Thyroid gland (tissue), 4 donors: Measurements from ENCODE around the gene EDN2. TPM values are rescaled to one million over a fixed set of nuclear protein-coding genes. Genes with fewer than 3 reads are reported as not detected.
A peak's percentile ranks its signal among the peaks of the same experiment; 100 is the strongest.

Experiments
- DNase-seq, 2 donors: peaks; one replicate each; pipeline ENCODE4 v3.0.0-alpha.2; 2019
- H3K27ac ChIP-seq, 3 donors: fragments of 200-600 bp; sonication (generic); 1 replicate in 2 of 3; 2 replicates in 1 of 3; pipeline ENCODE4 v1.5.1; 2016 to 2019; ENCODE audit warnings: mild to moderate bottlenecking in 1 of 3, moderate library complexity in 1 of 3
- H3K27me3 ChIP-seq: fragments of 200-600 bp; sonication (generic); one replicate; pipeline ENCODE4 v1.5.1; 2019
- H3K36me3 ChIP-seq, 2 donors: fragments of 200-600 bp; sonication (generic); one replicate each; pipeline ENCODE4 v1.5.1; 2016 to 2019
- H3K4me1 ChIP-seq, 2 donors: fragments of 200-600 bp; sonication (generic); one replicate each; pipeline ENCODE4 v1.5.1; 2017 to 2019
- H3K4me3 ChIP-seq, 3 donors: fragments of 200-600 bp; sonication (generic); replicated peaks in 1 of 3; 1 replicate in 2 of 3; 2 replicates in 1 of 3; pipeline ENCODE4 v1.5.1; 2016; ENCODE audit warnings: mild to moderate bottlenecking in 1 of 3
- H3K9me3 ChIP-seq: fragments of 200-600 bp; sonication (generic); one replicate; pipeline ENCODE4 v1.5.1; 2017
- POLR2A ChIP-seq, 2 donors: fragments of 450-650 bp; IDR thresholded peaks; one replicate each; pipeline ENCODE4 v1.6.1; 2017; ENCODE audit warnings: antibody characterized with exemption in 2 of 2, mild to moderate bottlenecking in 2 of 2, moderate library complexity in 1 of 2
- WGBS, 2 donors: methylation state at CpG; one replicate each; pipeline ENCODE4 v1.1.5; 2017; 5-methylcytosine and 5-hydroxymethylcytosine counted together
- intact Hi-C: fragments of 100-400 bp; cut with DNase I; formaldehyde crosslinking; loops from one replicate; pipeline ENCODE4 v1.15.1; 2023
- total RNA-seq, 4 donors: library from RNA; depleted of rRNA; stranded (reverse); fragments of >200 nt; gene quantifications; one replicate each; pipeline ENCODE4 v1.2.3, GENCODE V29; 2016
- TF ChIP-seq, protein P1 (sequence below), 6 experiments: fragments of 200-600 bp in 3 of 6; fragments of 450-650 bp in 3 of 6; sonication (generic) in 3 of 6; IDR thresholded peaks; one replicate each; pipeline ENCODE4 v1.5.1; 2016 to 2019; ENCODE audit warnings: antibody characterized with exemption in 6 of 6, mild to moderate bottlenecking in 2 of 6, inconsistent platforms in 1 of 6, moderate library complexity in 1 of 6

Gene EDN2
- total RNA-seq, 4 donors from 2014 or later, result not detected

DNA sequence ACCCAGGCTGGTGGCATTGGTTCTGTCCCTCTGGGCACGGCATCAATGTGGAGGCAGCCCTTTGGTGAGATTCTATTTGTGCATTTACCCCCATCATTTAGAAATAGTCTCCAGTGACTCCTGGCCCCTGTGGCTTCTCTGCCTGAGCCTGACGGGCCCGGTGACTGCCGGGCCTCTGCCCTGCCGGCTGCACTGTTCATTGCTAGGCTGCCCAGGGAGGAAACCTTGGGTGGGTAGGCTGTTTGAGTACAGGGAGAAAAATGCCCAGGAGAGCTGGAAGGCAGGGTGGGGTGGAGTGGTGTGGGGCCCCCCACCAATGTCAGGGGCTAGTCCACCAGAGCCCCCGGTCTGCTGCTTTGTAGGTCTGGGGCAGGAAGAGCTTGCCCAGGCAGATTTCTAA is 23.4 kb upstream of the EDN2 start:
- H3K4me1 ChIP-seq, result peaks cover 6 to 16% of the 10 kb centered on the region in 2 donors
- no peak overlapping the region for H3K27ac ChIP-seq
- DNase-seq, result no peak
- no peaks in the 10 kb centered on the region for H3K27me3 ChIP-seq
- WGBS, 2 donors, result 86 to 92% methylated on average over 1 to 6 of the region's 6 CpGs
- intact Hi-C loops, result no loop called here
- H3K9me3 ChIP-seq, result no peaks in the 10 kb centered on the region
- no peak for TF ChIP-seq POLR2A (IDR thresholded peaks at IDR 0.05)
- TF ChIP-seq, protein P1, sequence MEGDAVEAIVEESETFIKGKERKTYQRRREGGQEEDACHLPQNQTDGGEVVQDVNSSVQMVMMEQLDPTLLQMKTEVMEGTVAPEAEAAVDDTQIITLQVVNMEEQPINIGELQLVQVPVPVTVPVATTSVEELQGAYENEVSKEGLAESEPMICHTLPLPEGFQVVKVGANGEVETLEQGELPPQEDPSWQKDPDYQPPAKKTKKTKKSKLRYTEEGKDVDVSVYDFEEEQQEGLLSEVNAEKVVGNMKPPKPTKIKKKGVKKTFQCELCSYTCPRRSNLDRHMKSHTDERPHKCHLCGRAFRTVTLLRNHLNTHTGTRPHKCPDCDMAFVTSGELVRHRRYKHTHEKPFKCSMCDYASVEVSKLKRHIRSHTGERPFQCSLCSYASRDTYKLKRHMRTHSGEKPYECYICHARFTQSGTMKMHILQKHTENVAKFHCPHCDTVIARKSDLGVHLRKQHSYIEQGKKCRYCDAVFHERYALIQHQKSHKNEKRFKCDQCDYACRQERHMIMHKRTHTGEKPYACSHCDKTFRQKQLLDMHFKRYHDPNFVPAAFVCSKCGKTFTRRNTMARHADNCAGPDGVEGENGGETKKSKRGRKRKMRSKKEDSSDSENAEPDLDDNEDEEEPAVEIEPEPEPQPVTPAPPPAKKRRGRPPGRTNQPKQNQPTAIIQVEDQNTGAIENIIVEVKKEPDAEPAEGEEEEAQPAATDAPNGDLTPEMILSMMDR (IDR thresholded peaks at IDR 0.05), result no peak
- no peaks in the 10 kb centered on the region for H3K36me3 ChIP-seq
- no peak overlapping the region for H3K4me3 ChIP-seq

DNA sequence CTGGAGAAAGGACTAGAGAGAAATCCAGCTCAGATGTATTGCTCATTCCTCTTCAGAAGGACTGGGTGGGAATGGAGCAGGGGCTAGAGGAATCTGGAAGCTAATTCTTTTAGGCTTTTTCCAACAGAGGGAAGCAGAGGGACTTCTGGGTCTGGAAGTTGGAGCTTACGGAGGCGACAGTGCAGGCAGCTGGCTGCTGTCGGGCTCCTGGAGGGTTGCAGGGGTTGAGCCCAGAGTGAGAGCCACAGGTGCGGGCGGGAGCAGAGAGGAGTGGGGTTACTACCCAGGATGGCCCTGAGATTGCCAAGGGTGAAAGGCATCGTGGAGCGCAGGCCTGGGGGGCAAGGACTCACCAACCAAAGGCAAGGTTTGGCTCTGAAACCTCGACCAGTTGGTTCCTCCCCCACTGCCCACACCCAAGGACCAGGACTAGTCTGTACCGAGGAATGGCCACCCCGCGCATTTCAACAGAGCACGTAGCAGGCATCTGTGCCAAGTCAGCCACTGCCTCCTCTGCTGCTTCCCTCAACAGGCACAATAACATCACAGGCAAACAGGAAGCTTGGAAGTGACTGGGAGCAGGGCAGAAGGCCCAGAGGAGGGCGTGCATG is 22.7 kb upstream of the EDN2 start:
- Histone ChIP-seq H3K4me1 (peaks cover 13 to 22% of the 10 kb centered on the region in 2 donors), H3K27ac (no peak overlapping the region), H3K9me3 (no peaks in the 10 kb centered on the region), H3K27me3 (no peaks in the 10 kb centered on the region), H3K4me3 (no peak overlapping the region), H3K36me3 (no peaks in the 10 kb centered on the region)
- TF ChIP-seq, protein P1 (IDR thresholded peaks at IDR 0.05), result no peak
- no peak for TF ChIP-seq POLR2A (IDR thresholded peaks at IDR 0.05)
- WGBS, 2 donors, result 82 to 84% methylated on average over 9 to 13 of the region's 13 CpGs
- intact Hi-C loops, result no loop called here
- DNase-seq, result no peak

DNA sequence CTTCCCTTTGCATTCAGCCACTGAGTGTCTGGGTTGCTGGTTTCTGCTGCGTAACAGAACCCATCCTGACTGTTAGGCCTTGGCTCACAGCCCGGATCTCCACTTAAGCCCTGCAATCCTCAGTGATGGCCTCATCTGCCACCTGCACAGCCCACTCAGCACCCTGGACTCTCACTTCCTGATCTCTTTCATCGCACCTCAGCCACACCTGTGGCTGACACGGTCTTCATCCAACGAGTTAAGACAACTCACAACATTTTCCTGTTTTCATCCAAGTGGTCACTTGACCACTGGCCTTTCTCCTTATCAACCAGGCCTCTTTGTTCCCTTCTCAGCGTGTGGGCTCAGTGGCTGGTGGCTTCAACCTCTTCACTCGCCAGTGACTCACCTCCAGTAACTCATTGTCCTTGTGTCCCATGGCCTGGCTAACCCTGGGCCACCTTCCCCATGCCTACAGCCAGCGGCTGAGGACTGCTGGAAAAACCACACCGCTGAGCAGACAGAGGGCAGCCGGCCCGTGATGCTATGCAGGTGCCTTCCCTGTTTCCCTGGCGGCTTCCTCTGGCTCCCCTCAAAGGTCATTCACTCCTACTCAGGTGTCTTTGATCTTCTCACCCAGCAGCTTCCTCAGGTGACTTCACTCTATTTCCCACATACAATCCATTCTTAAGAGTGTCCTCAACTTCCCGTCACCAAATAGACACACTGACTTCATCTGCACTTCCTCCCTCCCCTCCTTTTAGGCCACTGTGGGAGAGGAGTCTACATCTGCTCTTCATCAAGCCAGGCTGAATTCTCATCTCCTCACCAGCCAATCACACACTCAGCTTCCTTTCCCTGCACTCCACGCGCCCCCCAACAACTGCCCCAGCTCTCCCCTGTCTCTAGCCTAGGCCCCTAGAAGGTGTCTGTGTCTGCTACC is 19.9 kb upstream of the EDN2 start:
- 83 to 85% methylated on average over 15 of the region's 15 CpGs for WGBS, 2 donors
- Histone ChIP-seq H3K27me3 (no peaks in the 10 kb centered on the region), H3K36me3 (no peaks in the 10 kb centered on the region), H3K9me3 (no peaks in the 10 kb centered on the region), H3K4me3 (no peak overlapping the region), H3K27ac (no peak overlapping the region), H3K4me1 (peaks cover 23 to 50% of the 10 kb centered on the region in 2 donors)
- no peak for TF ChIP-seq POLR2A (IDR thresholded peaks at IDR 0.05)
- TF ChIP-seq, protein P1 (IDR thresholded peaks at IDR 0.05), result no peak
- DNase-seq, result peak; percentile 55 to 64
- intact Hi-C loops, result no loop called here

DNA sequence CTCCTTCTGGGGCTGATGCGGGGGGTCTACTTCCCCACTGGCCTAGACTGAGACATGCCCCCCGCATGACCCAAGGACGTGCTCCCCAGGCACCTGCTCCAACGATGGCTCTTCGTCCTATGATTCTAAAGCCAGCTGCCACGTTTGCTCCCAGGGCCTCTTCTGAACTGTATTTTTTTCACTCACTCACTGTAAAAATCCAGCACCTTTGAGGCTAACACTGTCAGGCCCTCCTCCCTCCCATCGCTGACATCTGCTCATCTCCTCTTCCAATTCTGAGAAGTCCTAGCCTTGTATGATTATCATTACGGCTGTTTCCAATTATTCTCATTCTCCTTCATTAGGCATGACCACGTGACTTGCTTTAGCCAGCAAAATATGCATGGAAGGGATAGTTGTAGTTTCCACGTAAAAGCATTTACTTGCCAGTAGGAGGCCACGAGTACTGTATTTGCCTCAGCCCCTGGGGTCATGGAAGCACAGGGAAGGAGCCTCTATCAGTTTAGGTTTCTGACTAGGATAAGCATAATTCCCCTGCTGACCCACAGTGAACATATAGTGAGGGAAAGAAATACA is 19.1 kb upstream of the EDN2 start:
- Histone ChIP-seq H3K27ac (peak overlapping the region in 1 of 3 donors; percentile 56), H3K27me3 (no peaks in the 10 kb centered on the region), H3K4me3 (no peak overlapping the region), H3K36me3 (no peaks in the 10 kb centered on the region), H3K9me3 (no peaks in the 10 kb centered on the region), H3K4me1 (peaks cover 23 to 57% of the 10 kb centered on the region in 2 donors)
- 91% methylated on average over 11 of the region's 11 CpGs for WGBS, 2 donors
- intact Hi-C loops, result no loop called here
- DNase-seq, result no peak
- TF ChIP-seq POLR2A (IDR thresholded peaks at IDR 0.05), result no peak
- TF ChIP-seq, protein P1 (IDR thresholded peaks at IDR 0.05), result no peak
